HL-60 (cell line): ENCODE data around the gene EGFL8.
"Not testable (repeated sequence)": the region's sequence is repeated elsewhere in the genome, so short reads cannot be mapped to it uniquely, and the experiment has no call there.

ENCODE experiments used
- CTCF ChIP-seq: IDR thresholded peaks from one replicate; pipeline ENCODE4 v1.5.1; 2011; ENCODE audit warnings: low read length, control low read depth, inconsistent platforms; ENCODE audit not compliant: insufficient read depth
- GABPA ChIP-seq: IDR thresholded peaks from 2 replicates; pipeline ENCODE4 v1.6.1; 2012; ENCODE audit warnings: low read depth
- POLR2AphosphoS5 ChIP-seq: IDR thresholded peaks from 2 replicates; pipeline ENCODE4 v1.6.1; 2012; ENCODE audit warnings: low read depth
- REST ChIP-seq: IDR thresholded peaks from 2 replicates; pipeline ENCODE4 v1.6.1; 2012; ENCODE audit warnings: low read depth; ENCODE audit not compliant: insufficient replicate concordance

- not testable (repeated sequence) for TF ChIP-seq CTCF, REST, POLR2AphosphoS5, GABPA
Measured at GRCh38 chr6:32144238-32144637, 20.2 kb upstream of the EGFL8 start.
